ENCODE results near the gene SMIM11.

SMIM11 gene

GRCh38 chr21:34364921-34365320 is 10.4 kb upstream of the SMIM11 start:
- DNase-seq = no peak
- H2AFZ ChIP-seq (ENCODE audit: low read length) = no peak overlapping the region

GRCh38 chr21:34365809-34366208 is 9.5 kb upstream of the SMIM11 start:
- Histone ChIP-seq H3K27ac (ENCODE audit: low read length) (no peak overlapping the region), H3K4me1 (ENCODE audit: low read length) (peaks cover 5% of the 10 kb centered on the region), H3K79me2 (ENCODE audit: low read length) (no peaks in the 10 kb centered on the region), H3K9ac (ENCODE audit: low read length) (no peak overlapping the region), H3F3A (ENCODE audit: insufficient read depth, low read length) (no peaks in the 10 kb centered on the region), H3K27me3 (replicated peaks; ENCODE audit: insufficient read depth, low read length) (no peaks in the 10 kb centered on the region), H3K36me3 (replicated peaks; ENCODE audit: insufficient read depth, low read length) (no peaks in the 10 kb centered on the region), H2AFZ (ENCODE audit: low read length) (no peak overlapping the region), H3K4me2 (ENCODE audit: low read depth, low read length) (no peak overlapping the region), H3K4me3 (ENCODE audit: low read length) (no peak overlapping the region), H4K20me1 (ENCODE audit: insufficient read depth, low read length) (no peaks in the 10 kb centered on the region), H3K9me3 (replicated peaks; ENCODE audit: insufficient read depth, low read length) (no peaks in the 10 kb centered on the region), H3K9me2 (replicated peaks; ENCODE audit: insufficient read depth, low read length) (no peaks in the 10 kb centered on the region)
- TF ChIP-seq EZH2phosphoT487 (IDR thresholded peaks at IDR 0.05; ENCODE audit: low read length) (no peak), EZH2 (optimal IDR thresholded peaks at IDR 0.05; ENCODE audit: low read depth, low read length) (no peak), CTCF (IDR thresholded peaks at IDR 0.05; ENCODE audit: low read length) (no peak)
- no peak for DNase-seq

More at GRCh38 chr21:34364921-34365320, 10.4 kb upstream of the SMIM11 start:
- H3K27ac ChIP-seq (ENCODE audit: low read length) = no peak overlapping the region
- no peak overlapping the region for H3K4me3 ChIP-seq (ENCODE audit: low read length)
- H3K4me1 ChIP-seq (ENCODE audit: low read length) = peaks cover 5% of the 10 kb centered on the region
- H3K9me3 ChIP-seq (replicated peaks; ENCODE audit: insufficient read depth, low read length) = no peaks in the 10 kb centered on the region
- H4K20me1 ChIP-seq (ENCODE audit: insufficient read depth, low read length) = no peaks in the 10 kb centered on the region
- no peaks in the 10 kb centered on the region for H3K9me2 ChIP-seq (replicated peaks; ENCODE audit: insufficient read depth, low read length)
- no peaks in the 10 kb centered on the region for H3K27me3 ChIP-seq (replicated peaks; ENCODE audit: insufficient read depth, low read length)
- no peak overlapping the region for H3K4me2 ChIP-seq (ENCODE audit: low read depth, low read length)
- H3K9ac ChIP-seq (ENCODE audit: low read length) = no peak overlapping the region
- H3K36me3 ChIP-seq (replicated peaks; ENCODE audit: insufficient read depth, low read length) = no peaks in the 10 kb centered on the region
- no peaks in the 10 kb centered on the region for H3K79me2 ChIP-seq (ENCODE audit: low read length)
- no peaks in the 10 kb centered on the region for H3F3A ChIP-seq (ENCODE audit: insufficient read depth, low read length)
- TF ChIP-seq EZH2phosphoT487 (IDR thresholded peaks at IDR 0.05; ENCODE audit: low read length) (no peak), CTCF (IDR thresholded peaks at IDR 0.05; ENCODE audit: low read length) (no peak), EZH2 (optimal IDR thresholded peaks at IDR 0.05; ENCODE audit: low read depth, low read length) (no peak)

GRCh38 chr21:34367320-34367935 is 7.9 kb upstream of the SMIM11 start:
- DNase-seq = peak; percentile 84
- H3K36me3 ChIP-seq (replicated peaks; ENCODE audit: insufficient read depth, low read length) = no peaks in the 10 kb centered on the region
- H3K27ac ChIP-seq (ENCODE audit: low read length) = no peak overlapping the region

More at GRCh38 chr21:34367320-34367935, 7.9 kb upstream of the SMIM11 start:
- Histone ChIP-seq H3K27me3 (replicated peaks; ENCODE audit: insufficient read depth, low read length) (no peaks in the 10 kb centered on the region), H3K4me2 (ENCODE audit: low read depth, low read length) (no peak overlapping the region), H3K9me2 (replicated peaks; ENCODE audit: insufficient read depth, low read length) (no peaks in the 10 kb centered on the region), H3K4me1 (ENCODE audit: low read length) (no peaks in the 10 kb centered on the region), H3K79me2 (ENCODE audit: low read length) (no peaks in the 10 kb centered on the region), H3K4me3 (ENCODE audit: low read length) (no peak overlapping the region), H4K20me1 (ENCODE audit: insufficient read depth, low read length) (no peaks in the 10 kb centered on the region), H3F3A (ENCODE audit: insufficient read depth, low read length) (no peaks in the 10 kb centered on the region), H3K9me3 (replicated peaks; ENCODE audit: insufficient read depth, low read length) (no peaks in the 10 kb centered on the region), H3K9ac (ENCODE audit: low read length) (no peak overlapping the region), H2AFZ (ENCODE audit: low read length) (no peak overlapping the region)
- no peak for TF ChIP-seq EZH2phosphoT487 (IDR thresholded peaks at IDR 0.05; ENCODE audit: low read length)
- TF ChIP-seq CTCF (IDR thresholded peaks at IDR 0.05; ENCODE audit: low read length) = peak; percentile 93
- no peak for TF ChIP-seq EZH2 (optimal IDR thresholded peaks at IDR 0.05; ENCODE audit: low read depth, low read length)
